GM12873 (cell line): ENCODE data around the gene SPOCK2.

Experiments used
- TF ChIP-seq, protein P1 (sequence below): IDR thresholded peaks from 2 replicates; pipeline ENCODE4 v1.5.1; 2012; ENCODE audit warnings: low read depth, mild to moderate bottlenecking, moderate library complexity, low read length, control low read depth; ENCODE audit not compliant: insufficient read depth; ENCODE audit errors: missing control alignments

SPOCK2 gene

GRCh38 chr10:72079356-72079755, 9.0 kb downstream of the SPOCK2 start:
- TF ChIP-seq, protein P1, sequence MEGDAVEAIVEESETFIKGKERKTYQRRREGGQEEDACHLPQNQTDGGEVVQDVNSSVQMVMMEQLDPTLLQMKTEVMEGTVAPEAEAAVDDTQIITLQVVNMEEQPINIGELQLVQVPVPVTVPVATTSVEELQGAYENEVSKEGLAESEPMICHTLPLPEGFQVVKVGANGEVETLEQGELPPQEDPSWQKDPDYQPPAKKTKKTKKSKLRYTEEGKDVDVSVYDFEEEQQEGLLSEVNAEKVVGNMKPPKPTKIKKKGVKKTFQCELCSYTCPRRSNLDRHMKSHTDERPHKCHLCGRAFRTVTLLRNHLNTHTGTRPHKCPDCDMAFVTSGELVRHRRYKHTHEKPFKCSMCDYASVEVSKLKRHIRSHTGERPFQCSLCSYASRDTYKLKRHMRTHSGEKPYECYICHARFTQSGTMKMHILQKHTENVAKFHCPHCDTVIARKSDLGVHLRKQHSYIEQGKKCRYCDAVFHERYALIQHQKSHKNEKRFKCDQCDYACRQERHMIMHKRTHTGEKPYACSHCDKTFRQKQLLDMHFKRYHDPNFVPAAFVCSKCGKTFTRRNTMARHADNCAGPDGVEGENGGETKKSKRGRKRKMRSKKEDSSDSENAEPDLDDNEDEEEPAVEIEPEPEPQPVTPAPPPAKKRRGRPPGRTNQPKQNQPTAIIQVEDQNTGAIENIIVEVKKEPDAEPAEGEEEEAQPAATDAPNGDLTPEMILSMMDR = no peak

DNA sequence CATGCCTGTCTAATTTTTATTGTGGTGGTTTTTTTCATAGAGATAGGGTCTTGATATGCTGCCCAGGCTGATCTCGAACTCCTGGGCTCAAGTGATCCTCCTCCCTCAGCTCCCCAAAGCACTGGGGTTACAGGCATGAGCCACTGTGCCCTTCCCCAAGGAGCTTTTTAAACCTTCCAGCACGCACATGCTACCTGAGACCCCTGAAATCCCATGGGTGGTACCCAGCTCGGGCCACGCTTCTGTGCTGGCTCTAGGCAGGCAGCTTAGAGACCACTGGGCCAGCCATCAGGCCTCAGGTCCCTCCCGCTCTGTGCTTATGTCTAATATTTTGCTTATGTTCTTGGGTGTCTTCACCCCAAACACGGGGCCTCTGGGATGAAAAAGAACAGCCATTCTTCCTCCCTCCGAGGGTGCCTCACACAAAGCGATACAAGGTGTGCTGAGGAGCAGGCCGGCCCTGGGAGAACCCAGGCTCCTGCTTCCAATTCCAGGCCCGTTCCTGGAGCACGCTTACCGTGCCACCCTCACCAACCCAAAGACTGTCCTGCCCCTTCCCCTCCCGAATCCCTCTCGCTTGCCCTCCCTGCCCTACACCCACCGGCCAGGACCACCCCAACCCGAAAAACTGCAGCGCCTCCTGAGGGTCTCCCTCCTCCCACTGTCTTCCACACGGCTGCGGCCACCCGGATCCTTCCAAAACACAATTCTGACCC, 10.9 kb downstream of the SPOCK2 start:
- TF ChIP-seq, protein P1 = no peak

DNA sequence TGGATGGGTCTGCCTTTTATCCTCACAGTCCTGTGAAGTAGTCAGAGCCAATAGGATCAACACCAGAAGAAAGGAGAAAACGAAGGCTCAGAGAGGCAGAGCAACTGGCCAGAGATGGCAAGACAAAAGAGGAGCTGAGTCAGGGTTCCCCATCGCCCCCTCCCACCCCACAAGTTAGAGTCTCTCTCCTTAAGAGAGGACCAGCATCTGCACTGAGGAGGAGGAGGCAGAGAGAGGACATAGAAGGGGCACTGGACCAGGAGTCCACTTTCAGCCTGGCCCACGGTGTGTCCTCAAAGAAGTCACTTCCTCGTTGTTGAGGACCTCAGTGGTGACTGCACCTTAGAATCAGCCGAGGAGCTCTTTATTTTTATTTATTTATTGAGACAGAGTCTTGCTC, 11.6 kb downstream of the SPOCK2 start:
- TF ChIP-seq, protein P1 = no peak

GRCh38 chr10:72075376-72076115, 12.8 kb downstream of the SPOCK2 start:
- TF ChIP-seq, protein P1 = no peak

DNA sequence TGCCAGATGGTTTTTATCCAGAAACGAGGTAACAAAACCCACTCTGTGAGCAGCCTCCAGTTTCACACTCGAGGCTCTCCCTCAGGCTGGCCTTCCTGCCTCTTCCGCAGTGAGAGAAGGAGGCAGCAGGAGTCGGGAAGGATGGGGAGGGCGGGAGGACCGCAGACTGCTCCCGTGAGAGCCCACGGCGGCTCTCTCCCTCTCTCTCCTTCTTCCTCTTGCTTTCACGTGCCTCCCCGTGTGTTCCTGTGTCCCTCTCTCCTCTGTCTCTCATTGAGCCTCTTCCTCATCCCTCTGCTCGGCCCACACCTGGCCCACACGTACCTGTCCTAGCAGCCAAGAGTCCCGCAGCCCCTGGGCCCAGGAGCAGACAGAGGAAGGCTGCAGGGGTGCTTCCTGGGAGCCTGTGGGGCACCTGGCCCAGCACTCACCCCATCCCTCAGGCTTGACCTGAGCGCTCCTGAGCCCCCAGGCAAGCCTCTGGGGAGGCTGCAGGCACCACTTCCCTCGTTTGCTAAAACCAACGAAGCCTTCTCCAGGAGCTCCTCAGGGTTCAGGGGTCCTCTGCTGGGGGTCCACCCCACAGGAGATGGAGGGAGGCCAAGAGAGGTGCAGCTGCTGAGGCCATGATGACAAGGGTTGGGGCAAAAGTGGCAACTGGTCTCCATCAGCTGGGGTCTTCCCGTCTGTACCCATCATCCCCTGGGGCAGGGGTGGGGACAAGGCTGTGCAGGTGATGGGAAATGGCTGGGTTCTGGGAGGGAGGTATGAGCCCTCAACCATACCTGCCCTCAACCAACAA, 13.6 kb downstream of the SPOCK2 start:
- TF ChIP-seq, protein P1 = no peak

- TF ChIP-seq, protein P1 = no peak
Measured at GRCh38 chr10:72073708-72074573, 14.4 kb downstream of the SPOCK2 start.
